A549 treated with CpdA at 1 μM for 4 hours (cell line): ENCODE measurements around the gene LSM6. TPM values are rescaled to one million over a fixed set of nuclear protein-coding genes. Genes with fewer than 3 reads are reported as not detected.

Experiments used
- total RNA-seq: library from RNA; stranded (reverse); fragments of 200-300 nt; extraction: Qiagen RNA extraction; gene quantifications from 5 replicates; pipeline ENCODE4 v1.2.3, GENCODE V29; 2022; ENCODE audit warnings: low read depth

The LSM6 gene
- total RNA-seq = 34.2 to 62.1 TPM (median 35.5 TPM) in 5 replicates

DNA sequence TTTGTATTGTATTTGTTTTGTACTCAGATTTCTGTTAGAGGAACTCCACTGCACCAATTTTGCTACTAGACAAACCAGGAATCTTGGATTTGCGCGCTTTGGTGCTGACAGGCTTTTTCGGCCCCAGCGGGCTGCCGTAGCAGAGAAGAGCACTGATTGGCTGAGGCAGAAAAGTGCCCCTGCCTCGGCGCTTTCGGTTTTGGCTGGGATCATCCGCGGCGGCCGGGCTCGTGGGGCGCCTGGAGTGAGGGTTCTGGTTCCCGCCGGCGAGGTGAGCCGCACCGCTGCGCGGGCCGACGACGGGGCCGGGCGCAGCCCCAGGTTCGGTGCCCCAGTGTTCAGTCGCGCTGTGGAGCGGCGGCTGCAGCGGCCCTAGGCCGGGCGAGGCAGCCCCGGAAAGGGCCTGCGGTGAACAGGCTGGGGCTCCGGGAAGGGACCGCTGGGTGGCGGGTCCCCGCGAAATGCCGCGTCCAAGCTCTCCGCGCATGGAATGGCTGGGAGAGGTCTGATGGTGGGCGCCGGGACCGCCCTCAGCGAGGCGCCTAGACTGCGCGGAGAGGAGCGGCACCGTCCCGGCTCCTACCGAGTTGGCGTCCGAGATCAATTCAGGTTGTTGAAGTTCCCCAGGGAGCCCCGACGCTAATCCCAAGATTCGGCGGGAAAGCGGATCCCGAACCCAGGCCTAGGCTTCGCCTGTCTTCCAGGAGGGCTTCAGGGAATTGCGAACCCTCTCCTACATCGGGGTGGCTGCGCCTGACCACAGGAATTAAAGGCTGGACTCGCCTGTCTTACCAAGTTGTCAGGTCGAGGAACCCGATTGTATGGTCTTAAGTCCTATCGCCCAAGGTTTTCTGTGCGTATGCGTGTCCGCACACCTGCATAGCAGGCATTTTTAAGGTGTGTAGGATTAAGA, at the start of gene LSM6:
LSM6 (plus strand) TSS at position 178 of the 913 bp plus-strand sequence. CDS start 7,204 bp downstream, outside the sequence.

DNA sequence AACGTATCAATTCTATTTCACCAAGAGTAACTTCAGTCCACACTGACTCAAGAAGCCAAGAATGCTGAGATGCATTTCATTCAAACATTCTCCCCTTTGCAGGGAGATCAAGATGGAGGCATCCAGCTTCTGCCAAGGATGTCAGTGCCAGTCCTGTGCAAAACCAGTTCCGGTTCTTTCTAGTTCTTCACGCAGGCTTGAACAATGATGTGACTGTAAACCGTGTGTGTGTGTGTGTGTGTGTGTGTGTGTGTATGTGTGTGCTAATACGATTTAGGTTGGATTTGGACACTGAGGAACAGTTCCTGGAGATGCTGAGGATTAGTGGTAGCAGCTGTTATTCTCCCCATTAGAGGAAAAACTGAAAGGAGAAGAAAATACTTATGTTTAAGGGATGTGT, 38.7 kb downstream of the LSM6 start, which contains the start of gene REELD1:
REELD1 (plus strand) TSS at position 301 of the 400 bp plus-strand sequence. CDS start 2,415 bp downstream, outside the sequence.

Other genes starting within 250 kb of the LSM6 start
- gene ZNF827, start 236.9 kb upstream of the LSM6 start, total RNA-seq = 3.0 to 4.5 TPM (median 3.3 TPM) in 5 replicates
- gene REELD1, start 38.8 kb downstream of the LSM6 start, total RNA-seq = not detected in 5 replicates